Muscle of leg (tissue), 11 donors: ENCODE results near the gene TRPC4AP. TPM values are rescaled to one million over a fixed set of nuclear protein-coding genes. Genes with fewer than 3 reads are reported as not detected.

Experiments used
- DNase-seq: peaks from one replicate; pipeline ENCODE4 v3.0.0; 2013
- H3K27ac ChIP-seq: one replicate; pipeline ENCODE4 v1.5.1; 2013; ENCODE audit warnings: mild to moderate bottlenecking, low read length, control low read depth
- H3K27me3 ChIP-seq: one replicate; pipeline ENCODE4 v1.6.1; 2013; ENCODE audit warnings: low read length; ENCODE audit not compliant: control insufficient read depth, insufficient read depth
- H3K36me3 ChIP-seq: one replicate; pipeline ENCODE4 v1.6.1; 2013; ENCODE audit warnings: low read length; ENCODE audit not compliant: control insufficient read depth, insufficient read depth
- H3K4me1 ChIP-seq: one replicate; pipeline ENCODE4 v1.6.1; 2013; ENCODE audit warnings: low read length; ENCODE audit not compliant: control insufficient read depth, insufficient read depth
- H3K4me3 ChIP-seq: one replicate; pipeline ENCODE4 v1.5.1; 2013; ENCODE audit warnings: low read length, control low read depth
- H3K9me3 ChIP-seq: replicated peaks from 2 replicates; pipeline ENCODE4 v1.6.1; 2013; ENCODE audit warnings: low read depth, low read length; ENCODE audit not compliant: control insufficient read depth
- WGBS: methylation state at CpG from one replicate; pipeline ENCODE4 v1.1.5; 2013; ENCODE audit warnings: missing lambda C conversion rate; ENCODE audit not compliant: insufficient coverage; 5-methylcytosine and 5-hydroxymethylcytosine counted together
- polyA plus RNA-seq, 8 donors: library from polyadenylated mRNA; unstranded; fragments of 120-200 nt; gene quantifications; one replicate each; pipeline versions ENCODE4 v1.2.1 to v1.2.3, GENCODE V29; 2013; ENCODE audit warnings: inconsistent platforms in 1 of 8, low replicate concordance in 1 of 8; ENCODE audit not compliant: insufficient read length in 8 of 8, insufficient read depth in 1 of 8
- total RNA-seq: library from RNA; stranded (reverse); fragments of 120-200 nt; gene quantifications from one replicate; pipeline ENCODE4 v1.2.4, GENCODE V29; 2013

Gene TRPC4AP
- total and polyA plus RNA-seq, 9 donors: 28.6 to 61.0 (median 56.5) TPM

DNA sequence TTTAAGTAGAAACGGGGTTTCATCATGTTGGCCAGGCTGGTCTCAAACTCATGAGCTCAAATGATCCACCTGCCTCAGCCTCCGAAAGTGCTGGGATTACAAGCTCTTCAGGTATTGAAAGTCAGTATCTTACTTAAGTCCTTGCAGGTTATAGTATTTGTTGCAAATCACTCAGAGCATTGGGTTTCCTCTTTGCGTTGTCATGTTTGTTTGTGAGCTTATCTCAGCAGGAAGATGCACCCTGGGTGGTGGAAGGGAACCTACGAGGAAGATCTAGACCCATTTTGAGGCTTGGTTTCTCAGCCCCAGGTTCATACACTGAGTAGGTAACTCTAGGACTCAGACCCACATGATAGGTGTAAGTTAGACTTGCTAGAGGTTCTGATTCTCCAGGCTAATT, 118.4 kb downstream of the TRPC4AP start:
- Histone ChIP-seq H3K4me1 (peaks cover 38% of the 10 kb centered on the region), H3K4me3 (no peak overlapping the region), H3K9me3 (no peaks in the 10 kb centered on the region), H3K27me3 (no peaks in the 10 kb centered on the region), H3K27ac (no peak overlapping the region), H3K36me3 (no peaks in the 10 kb centered on the region)
- 54% methylated on average over 2 of the region's 4 CpGs for WGBS
- no peak for DNase-seq

DNA sequence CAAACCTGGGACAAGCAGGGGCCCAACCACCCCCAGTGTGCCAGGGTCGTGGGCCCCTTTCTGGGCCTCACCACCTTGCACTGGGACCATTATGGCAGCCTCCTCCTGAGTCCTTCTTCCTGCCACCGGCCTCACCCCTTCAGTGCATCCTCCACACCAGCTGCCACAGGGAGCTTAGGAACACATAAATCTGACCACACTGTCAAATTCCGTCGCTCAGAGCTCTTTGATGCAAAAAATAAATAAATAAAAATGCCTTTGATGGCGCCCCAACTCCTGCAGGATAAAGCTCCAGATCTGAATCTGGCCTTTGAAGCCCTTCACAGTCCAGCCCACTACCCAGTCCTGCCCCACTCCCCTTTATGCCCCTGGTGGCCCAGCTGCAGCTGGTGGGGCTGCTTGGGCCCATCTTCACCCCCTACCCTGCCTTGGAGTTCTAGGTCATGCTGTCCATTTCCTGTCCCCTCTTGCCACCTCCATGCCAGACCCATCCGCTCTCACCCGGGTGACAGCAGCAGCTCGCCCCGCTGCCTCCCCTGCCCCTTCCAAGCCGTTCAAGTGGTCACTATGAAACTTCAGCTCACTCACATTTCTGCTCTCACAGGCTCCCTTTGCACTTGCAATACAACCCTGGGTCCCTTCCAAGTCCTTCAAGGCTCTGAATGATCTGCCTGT, 120.9 kb downstream of the TRPC4AP start:
- WGBS: 79% methylated on average over 6 of the region's 10 CpGs
- Histone ChIP-seq H3K27ac (peak overlapping the region; percentile 76), H3K9me3 (no peaks in the 10 kb centered on the region), H3K4me1 (peaks cover 41% of the 10 kb centered on the region), H3K4me3 (no peak overlapping the region), H3K36me3 (no peaks in the 10 kb centered on the region), H3K27me3 (no peaks in the 10 kb centered on the region)
- DNase-seq: peak; percentile 29

GRCh38 chr20:34970846-34971560, 121.6 kb downstream of the TRPC4AP start:
- no peaks in the 10 kb centered on the region for H3K36me3 ChIP-seq
- peak overlapping the region; percentile 76 for H3K27ac ChIP-seq
- H3K4me3 ChIP-seq: no peak overlapping the region
- no peaks in the 10 kb centered on the region for H3K27me3 ChIP-seq
- WGBS: 88% methylated on average over 6 of the region's 9 CpGs
- H3K4me1 ChIP-seq: peaks cover 39% of the 10 kb centered on the region
- no peak for DNase-seq
- no peaks in the 10 kb centered on the region for H3K9me3 ChIP-seq

DNA sequence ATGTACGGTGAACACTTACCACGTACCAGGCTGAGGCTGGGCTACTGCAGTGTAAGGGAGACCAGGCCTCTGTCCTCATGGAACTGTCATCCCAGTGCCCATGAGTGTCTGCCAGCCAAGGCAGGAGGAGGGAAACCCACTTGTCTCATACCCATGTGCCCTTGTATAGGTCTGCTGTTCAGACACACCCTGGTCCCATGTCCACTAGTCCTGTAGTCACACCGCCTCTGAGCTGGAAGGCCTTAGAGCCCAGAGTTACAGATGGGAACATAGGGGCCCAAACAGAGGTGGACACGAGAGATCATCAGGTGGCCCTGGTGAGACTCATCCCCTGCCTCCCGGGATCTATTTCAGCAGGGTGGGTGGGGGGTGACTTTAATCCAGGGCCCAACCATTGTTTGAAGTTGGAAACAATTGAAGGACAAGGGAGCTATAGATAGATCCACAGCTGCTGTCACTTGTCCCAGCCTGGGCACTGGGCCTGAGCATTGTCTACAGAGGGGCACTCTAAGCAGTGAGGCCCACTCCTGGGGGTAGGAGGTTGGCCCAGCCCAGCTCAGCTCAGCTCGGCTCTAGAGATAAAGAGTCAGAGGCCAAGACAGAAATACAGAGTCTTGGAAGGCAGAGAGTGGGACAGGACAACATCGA, 122.3 kb downstream of the TRPC4AP start:
- no peak for DNase-seq
- Histone ChIP-seq H3K36me3 (no peaks in the 10 kb centered on the region), H3K4me1 (peaks cover 39% of the 10 kb centered on the region), H3K9me3 (no peaks in the 10 kb centered on the region), H3K4me3 (no peak overlapping the region), H3K27me3 (no peaks in the 10 kb centered on the region), H3K27ac (peak overlapping the region; percentile 76)
- 77% methylated on average over 5 of the region's 7 CpGs for WGBS

DNA sequence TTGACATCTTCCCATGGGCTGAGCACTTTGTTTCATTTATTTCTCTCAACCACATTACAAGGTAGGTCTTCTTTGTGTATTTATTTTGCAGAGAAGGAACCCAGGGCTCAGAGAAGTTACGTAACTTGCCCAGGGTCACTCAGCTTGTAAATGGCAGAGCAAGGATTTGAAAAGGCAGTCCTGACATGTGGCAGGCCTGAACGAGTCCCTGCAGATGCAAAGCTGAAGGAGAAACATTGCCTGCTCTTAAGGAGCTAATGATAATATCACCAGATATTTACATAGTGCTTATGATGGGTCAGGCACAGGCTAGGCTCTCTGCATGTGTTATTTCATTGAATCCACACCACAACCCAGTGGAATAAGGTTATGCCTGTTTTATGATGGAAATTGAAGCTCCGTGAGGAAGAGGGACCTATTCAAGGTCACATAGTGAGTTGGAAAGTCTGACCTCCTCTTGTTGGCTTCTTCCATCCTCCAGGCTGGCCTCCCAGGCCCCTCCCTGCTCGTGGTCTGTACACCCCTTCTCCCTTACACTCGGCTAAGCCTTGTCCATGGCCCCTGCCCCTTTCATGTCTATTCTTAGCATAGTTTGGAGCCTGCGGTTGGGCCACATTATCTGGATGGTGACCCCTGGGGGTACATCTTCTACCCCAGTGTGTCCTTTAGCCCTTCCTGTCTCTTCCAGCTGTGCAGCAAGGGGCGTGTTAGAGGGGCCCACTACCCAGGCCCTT, 124.4 kb downstream of the TRPC4AP start:
- H3K4me3 ChIP-seq: no peak overlapping the region
- peaks cover 39% of the 10 kb centered on the region for H3K4me1 ChIP-seq
- no peaks in the 10 kb centered on the region for H3K27me3 ChIP-seq
- H3K27ac ChIP-seq: peak overlapping the region; percentile 56
- WGBS: 71% methylated on average over 4 of the region's 7 CpGs
- DNase-seq: peak; percentile 9
- no peaks in the 10 kb centered on the region for H3K9me3 ChIP-seq
- no peaks in the 10 kb centered on the region for H3K36me3 ChIP-seq

DNA sequence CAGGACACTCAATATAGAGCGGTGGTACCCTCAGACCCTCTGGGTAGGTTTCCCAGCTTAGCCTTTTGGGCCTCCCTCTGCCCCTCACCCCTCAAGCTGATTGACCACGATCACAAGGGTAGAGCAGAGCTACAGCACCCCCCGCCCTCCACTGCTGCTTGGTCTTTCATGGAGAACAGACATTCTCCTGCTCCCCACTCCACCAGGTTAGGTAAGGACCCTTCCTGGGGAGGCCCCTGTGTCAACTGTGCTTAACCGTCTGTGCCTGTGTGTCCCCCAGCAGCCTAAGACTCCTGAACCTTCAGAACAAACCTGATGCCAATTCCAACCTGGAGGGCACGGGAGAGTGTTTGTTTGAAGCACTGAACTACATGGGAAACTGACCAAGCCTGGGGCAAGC, 125.2 kb downstream of the TRPC4AP start:
- no peaks in the 10 kb centered on the region for H3K9me3 ChIP-seq
- 88% methylated on average over 4 of the region's 5 CpGs for WGBS
- DNase-seq: no peak
- no peaks in the 10 kb centered on the region for H3K36me3 ChIP-seq
- H3K27ac ChIP-seq: no peak overlapping the region
- peaks cover 39% of the 10 kb centered on the region for H3K4me1 ChIP-seq
- H3K27me3 ChIP-seq: no peaks in the 10 kb centered on the region
- no peak overlapping the region for H3K4me3 ChIP-seq

DNA sequence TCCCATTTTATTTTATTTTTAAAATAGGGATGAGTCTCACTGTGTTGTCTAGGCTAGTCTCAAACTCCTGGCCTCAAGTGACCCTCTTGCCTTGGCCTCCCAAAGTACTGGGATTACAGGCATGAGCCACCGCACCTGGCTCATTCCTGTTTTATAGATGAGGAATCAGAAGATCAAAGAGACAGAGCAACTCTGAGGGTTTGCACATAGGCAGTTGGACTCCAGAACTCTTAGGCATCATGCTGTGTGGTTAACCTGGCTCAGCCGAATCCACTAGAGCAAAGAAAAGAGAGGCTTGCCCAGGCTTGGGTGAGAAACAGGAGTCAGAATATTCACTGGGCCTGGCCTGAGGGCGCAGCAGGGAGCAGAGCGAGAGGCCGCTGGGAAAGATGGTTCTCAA, 127.6 kb downstream of the TRPC4AP start:
- WGBS: 84% methylated on average over 4 of the region's 5 CpGs
- Histone ChIP-seq H3K9me3 (no peaks in the 10 kb centered on the region), H3K4me1 (peaks cover 16% of the 10 kb centered on the region), H3K4me3 (no peak overlapping the region), H3K36me3 (no peaks in the 10 kb centered on the region), H3K27ac (no peak overlapping the region), H3K27me3 (no peaks in the 10 kb centered on the region)
- DNase-seq: no peak

DNA sequence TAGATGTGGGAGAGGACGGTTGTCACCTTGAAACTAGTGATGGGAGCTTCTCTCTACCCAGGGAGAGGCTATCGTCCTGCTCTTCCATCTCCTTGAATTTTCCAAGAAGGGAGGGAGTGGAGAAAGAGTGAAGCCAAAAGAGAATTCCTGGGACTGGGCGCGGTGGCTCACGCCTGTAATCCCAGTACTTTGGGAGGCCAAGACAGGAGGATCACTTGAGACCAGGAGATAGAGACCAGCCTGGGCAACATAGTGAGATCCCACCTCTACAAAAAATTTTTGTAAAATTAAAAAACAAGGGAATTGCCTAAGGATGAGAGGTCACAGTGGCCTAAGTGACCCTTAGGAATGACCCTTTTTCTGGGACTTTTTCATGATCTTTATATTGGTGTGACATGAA, 128.1 kb downstream of the TRPC4AP start:
- no peaks in the 10 kb centered on the region for H3K9me3 ChIP-seq
- no peak overlapping the region for H3K27ac ChIP-seq
- H3K4me1 ChIP-seq: peaks cover 13% of the 10 kb centered on the region
- WGBS: no CpG with 5 or more reads among the region's 5 CpGs
- no peaks in the 10 kb centered on the region for H3K27me3 ChIP-seq
- H3K4me3 ChIP-seq: no peak overlapping the region
- DNase-seq: no peak
- no peaks in the 10 kb centered on the region for H3K36me3 ChIP-seq

DNA sequence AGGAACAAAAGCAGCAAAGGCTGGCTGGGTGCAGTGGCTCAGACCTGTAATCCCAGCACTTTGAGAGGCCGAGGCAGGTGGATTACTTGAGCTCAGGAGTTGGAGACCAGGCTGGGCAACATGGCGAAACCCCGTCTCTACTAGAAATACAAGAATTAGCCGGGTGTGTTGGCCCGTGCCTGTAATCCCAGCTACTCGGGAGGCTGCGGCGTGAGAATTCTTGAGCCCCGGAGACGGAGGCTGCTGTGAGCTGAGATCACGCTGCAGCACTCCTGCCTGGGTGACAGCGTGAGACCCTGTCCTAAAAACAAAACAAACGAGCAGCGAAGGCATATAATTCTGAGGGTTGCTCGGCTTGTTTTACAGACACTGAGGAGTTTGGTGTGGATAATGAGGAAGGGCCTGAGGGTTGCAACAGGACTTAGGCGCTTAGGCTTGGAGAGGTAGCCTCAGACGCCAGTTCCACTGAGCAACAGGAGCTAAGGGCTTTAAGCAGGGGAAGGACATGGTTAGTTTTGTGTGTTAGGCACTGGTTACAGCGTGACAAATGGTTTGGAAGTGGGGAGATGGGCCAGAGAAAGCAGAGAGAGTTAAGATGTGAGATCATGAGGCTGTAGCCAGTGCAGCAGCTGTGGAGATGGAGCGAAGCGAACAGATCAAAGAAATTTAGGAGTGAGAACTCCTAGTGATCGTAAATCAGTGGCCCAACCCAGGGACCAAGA, 135.7 kb downstream of the TRPC4AP start:
- Histone ChIP-seq H3K4me1 (peaks cover 25% of the 10 kb centered on the region), H3K27me3 (no peaks in the 10 kb centered on the region), H3K27ac (peak overlapping the region; percentile 98)

More for the DNA sequence above, 135.7 kb downstream of the TRPC4AP start:
- no peak for DNase-seq
- Histone ChIP-seq H3K36me3 (no peaks in the 10 kb centered on the region), H3K9me3 (no peaks in the 10 kb centered on the region), H3K4me3 (no peak overlapping the region)
- WGBS: 70% methylated on average over 21 of the region's 21 CpGs
